Measurements from ENCODE around the gene HSPBP1.

HSPBP1 gene

GRCh38 chr19:55304980-55305379, 25.1 kb upstream of the HSPBP1 start:
- no peak for DNase-seq

- DNase-seq: no peak
These were observed 24.5 kb upstream of the HSPBP1 start for GRCh38 chr19:55304279-55304978.

- no peak for DNase-seq
These were observed 23.6 kb upstream of the HSPBP1 start for GRCh38 chr19:55303477-55303876.

- DNase-seq: no peak
These were observed 22.4 kb upstream of the HSPBP1 start for GRCh38 chr19:55302318-55302703.

- no peak for DNase-seq
These were observed 21.8 kb upstream of the HSPBP1 start for GRCh38 chr19:55301459-55302317.

GRCh38 chr19:55300886-55301458, 21.1 kb upstream of the HSPBP1 start:
- DNase-seq: no peak

- no peak for DNase-seq
These were observed 20.1 kb upstream of the HSPBP1 start for GRCh38 chr19:55299991-55300390.

- DNase-seq: no peak
These were observed 17.4 kb upstream of the HSPBP1 start for GRCh38 chr19:55297267-55297666.

- DNase-seq: no peak
These were observed 9.3 kb upstream of the HSPBP1 start for GRCh38 chr19:55289117-55289796.

- no peak for DNase-seq
These were observed 7.6 kb upstream of the HSPBP1 start for GRCh38 chr19:55287361-55288079.

- DNase-seq: no peak
These were observed 5.5 kb upstream of the HSPBP1 start for GRCh38 chr19:55285229-55285890.

GRCh38 chr19:55284405-55285058, 4.6 kb upstream of the HSPBP1 start:
- DNase-seq: no peak

GRCh38 chr19:55283548-55284377, 3.9 kb upstream of the HSPBP1 start, which contains the start of gene BRSK1:
TSS of gene BRSK1 (plus strand) at chr19:55283997. CDS start at chr19:55284443, 446 bp downstream.
- peak; percentile 12 for DNase-seq

GRCh38 chr19:55279340-55279739, 570 bp downstream of the HSPBP1 start:
- DNase-seq: no peak

GRCh38 chr19:55278391-55279135, 1.3 kb downstream of the HSPBP1 start:
- no peak for DNase-seq

GRCh38 chr19:55277494-55277893, 2.4 kb downstream of the HSPBP1 start:
- DNase-seq: no peak

- no peak for DNase-seq
These were observed 3.0 kb downstream of the HSPBP1 start for GRCh38 chr19:55276720-55277430.

- DNase-seq: no peak
These were observed 3.8 kb downstream of the HSPBP1 start for GRCh38 chr19:55275851-55276719.
